GM19324 (cell line): ENCODE data around the gene TRIM54.
"Not testable (repeated sequence)": the region's sequence is repeated elsewhere in the genome, so short reads cannot be mapped to it uniquely, and the experiment has no call there.

ENCODE experiments used
- ATAC-seq: cut with Tn5 transposase; IDR thresholded peaks from one replicate; pipeline ENCODE4 v1.9.1; 2021; ENCODE audit warnings: mild to moderate bottlenecking, moderate library complexity; ENCODE audit not compliant: unreplicated experiment, low FRiP score

TRIM54 gene

GRCh38 chr2:27307545-27308358 is 25.5 kb downstream of the TRIM54 start:
- ATAC-seq, result no peak

- no peak for ATAC-seq
Measured at GRCh38 chr2:27308359-27308881, 26.2 kb downstream of the TRIM54 start, which contains the start of gene UCN. TSS of gene UCN (minus strand) at chr2:27308445. CDS start at chr2:27307895, 550 bp downstream.

GRCh38 chr2:27309651-27310050 is 27.4 kb downstream of the TRIM54 start:
- ATAC-seq, result no peak

- no peak for ATAC-seq
Measured at GRCh38 chr2:27312152-27312551, 29.9 kb downstream of the TRIM54 start.

- no peak for ATAC-seq
Measured at GRCh38 chr2:27313882-27314645, 31.8 kb downstream of the TRIM54 start.

- no peak for ATAC-seq
Measured at GRCh38 chr2:27314709-27315108, 32.5 kb downstream of the TRIM54 start.

- ATAC-seq, result no peak
Measured at GRCh38 chr2:27315122-27315521, 32.9 kb downstream of the TRIM54 start.

- no peak for ATAC-seq
Measured at GRCh38 chr2:27316655-27317412, 34.6 kb downstream of the TRIM54 start.

GRCh38 chr2:27319839-27320238 is 37.6 kb downstream of the TRIM54 start:
- ATAC-seq, result not testable (repeated sequence)

- ATAC-seq, result no peak
Measured at GRCh38 chr2:27320958-27321543, 38.8 kb downstream of the TRIM54 start.

GRCh38 chr2:27322301-27322765 is 40.1 kb downstream of the TRIM54 start:
- ATAC-seq, result no peak

- ATAC-seq, result peak; percentile 92
Measured at GRCh38 chr2:27322766-27323595, 40.8 kb downstream of the TRIM54 start, which contains the start of gene MPV17. TSS of gene MPV17 (minus strand) at chr2:27323097. CDS start at chr2:27322517, 580 bp downstream.

- ATAC-seq, result no peak
Measured at GRCh38 chr2:27323596-27324285, 41.5 kb downstream of the TRIM54 start.

GRCh38 chr2:27324720-27325119 is 42.5 kb downstream of the TRIM54 start:
- no peak for ATAC-seq

- no peak for ATAC-seq
Measured at GRCh38 chr2:27335311-27335710, 53.1 kb downstream of the TRIM54 start.

GRCh38 chr2:27336173-27336572 is 53.9 kb downstream of the TRIM54 start:
- ATAC-seq, result no peak

- no peak for ATAC-seq
Measured at GRCh38 chr2:27347641-27348040, 65.4 kb downstream of the TRIM54 start.

GRCh38 chr2:27350106-27350693 is 68.0 kb downstream of the TRIM54 start:
- no peak for ATAC-seq
